ENCODE data around the gene MTARC1.

- TF ChIP-seq POLR2A (IDR thresholded peaks at IDR 0.05; ENCODE audit: low read depth, low read length) (no peak), ZZZ3 (IDR thresholded peaks at IDR 0.05; ENCODE audit: control insufficient read depth, insufficient read length, low read depth) (no peak), BACH1 (IDR thresholded peaks at IDR 0.05; ENCODE audit: borderline replicate concordance) (no peak), FOXK2 (IDR thresholded peaks at IDR 0.05) (no peak), GATAD2B (conservative IDR thresholded peaks at IDR 0.05; ENCODE audit: low read depth) (no peak)
Measured at GRCh38 chr1:220747437-220748088, 39.1 kb upstream of the MTARC1 start.

Measured in GM12878 (cell line).